ENCODE measurements around the gene BCL7A.

BCL7A gene

DNA sequence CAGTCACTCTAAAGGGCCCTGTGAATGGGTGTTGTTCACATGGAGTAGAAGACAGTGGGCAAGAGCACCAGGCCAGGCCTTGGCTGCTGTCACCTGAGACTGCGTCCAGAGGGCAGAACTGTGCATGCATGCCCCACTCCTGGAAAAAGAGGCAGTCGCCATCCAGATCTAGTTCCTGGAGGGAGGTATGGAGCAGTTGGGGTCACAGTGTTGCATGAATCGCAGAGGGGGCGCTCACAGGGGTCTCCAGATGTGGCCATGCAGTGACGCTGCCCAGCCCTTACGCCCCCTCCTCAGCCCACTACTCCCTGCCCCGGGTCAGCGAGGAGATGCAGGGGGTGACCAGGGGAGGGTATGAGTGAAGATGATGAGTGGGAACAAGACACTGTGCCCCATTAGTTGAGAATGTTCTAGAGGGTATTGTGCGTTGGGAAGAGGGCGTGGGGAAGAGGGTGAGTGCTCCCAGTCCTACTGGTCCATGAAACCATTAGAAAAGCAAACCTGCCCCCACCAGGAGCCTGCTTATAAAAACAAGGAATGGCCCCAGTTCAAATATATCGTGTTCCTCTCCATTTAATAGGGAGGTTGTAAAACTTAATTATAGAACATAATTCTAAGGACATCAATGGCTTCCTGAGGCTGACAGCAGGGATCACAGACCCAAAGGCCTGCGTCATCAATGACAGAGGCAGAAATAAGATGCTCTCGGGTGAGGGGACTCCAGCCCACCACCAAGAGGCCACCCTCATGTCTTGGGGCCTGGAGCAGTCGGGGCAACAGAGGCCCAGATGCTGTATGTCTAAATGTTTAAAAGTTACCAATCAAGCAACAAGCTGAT is 32.2 kb upstream of the BCL7A start:
- no peak for DNase-seq (ENCODE audit: low spot score)
- WGBS, 2 donors (ENCODE audit: extremely low coverage in 2 of 2, insufficient read length in 2 of 2, insufficient replicate concordance in 1 of 2), result no CpG with 5 or more reads among the region's 14 CpGs
- H3K79me1 ChIP-seq (ENCODE audit: low read depth, low read length), result peaks cover 2% of the 10 kb centered on the region

DNA sequence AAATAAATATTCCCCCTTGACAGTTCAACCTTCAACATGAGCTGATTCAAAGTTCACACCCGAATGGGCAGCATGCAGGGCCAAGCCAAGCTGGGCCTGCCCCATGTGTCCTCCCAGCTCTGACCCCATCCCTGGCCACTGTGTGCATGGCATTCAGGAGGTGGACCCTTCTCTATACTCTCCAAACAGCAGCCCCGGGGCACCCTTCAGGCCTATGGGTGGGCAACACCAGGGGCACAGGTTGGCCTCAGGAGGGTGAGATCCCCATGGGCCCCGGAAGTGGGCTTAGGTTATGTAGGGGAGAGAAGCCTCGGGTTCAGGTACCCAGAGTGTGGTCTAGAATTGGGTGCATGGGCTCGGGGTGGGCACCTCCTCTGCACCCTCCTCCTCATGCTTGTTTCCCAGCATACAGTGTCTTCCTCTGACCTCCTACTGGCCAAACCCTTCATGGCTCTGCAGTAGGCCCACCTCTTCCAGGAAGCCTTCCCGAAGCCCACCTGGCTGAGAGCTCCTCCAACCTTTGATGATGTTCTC is 31.5 kb upstream of the BCL7A start:
- H4K8ac ChIP-seq (ENCODE audit: low read depth, low read length), result no peak overlapping the region
- no peak overlapping the region for H3K9ac ChIP-seq (ENCODE audit: low read depth, low read length, poor library complexity)
- no peak overlapping the region for H2AFZ ChIP-seq (ENCODE audit: low read length)
- H3K79me1 ChIP-seq (ENCODE audit: low read depth, low read length), result peaks cover 2% of the 10 kb centered on the region
- DNase-seq (ENCODE audit: low spot score), result no peak
- no peak overlapping the region for H3K4ac ChIP-seq (ENCODE audit: low read length)
- no peaks in the 10 kb centered on the region for H3K27me3 ChIP-seq (ENCODE audit: control insufficient read depth in 3 of 3, insufficient read depth in 3 of 3, low read depth in 1 of 3, low read length in 3 of 3)
- H3K4me3 ChIP-seq (ENCODE audit: low read length in 2 of 2), result no peak overlapping the region
- H4K91ac ChIP-seq (ENCODE audit: low read depth, low read length, poor library complexity), result no peak overlapping the region
- H3K4me1 ChIP-seq (ENCODE audit: control insufficient read depth in 2 of 2, insufficient read depth in 1 of 2, low read depth in 1 of 2, low read length in 2 of 2), result no peaks in the 10 kb centered on the region
- H3K4me2 ChIP-seq (ENCODE audit: insufficient read depth, low read length, poor library complexity, severe bottlenecking), result no peak overlapping the region
- no peak overlapping the region for H2BK15ac ChIP-seq (ENCODE audit: low read length)
- H3K23ac ChIP-seq (ENCODE audit: low read depth, low read length, poor library complexity), result no peak overlapping the region
- H3K14ac ChIP-seq (ENCODE audit: low read length), result no peak overlapping the region
- H2AK5ac ChIP-seq (ENCODE audit: low read depth, low read length), result peak overlapping the region; percentile 19
- no peak overlapping the region for H3K27ac ChIP-seq (replicated peaks; ENCODE audit: low read length)
- peaks cover 0 to 2% of the 10 kb centered on the region in 2 donors for H3K9me3 ChIP-seq (replicated peaks in 1 of 2; ENCODE audit: control insufficient read depth in 2 of 2, insufficient read depth in 1 of 2, low read depth in 1 of 2, low read length in 2 of 2)
- H3K36me3 ChIP-seq (replicated peaks in 1 of 2; ENCODE audit: control insufficient read depth in 2 of 2, insufficient read depth in 2 of 2, low read length in 2 of 2), result no peaks in the 10 kb centered on the region
- no peak overlapping the region for H2BK120ac ChIP-seq (ENCODE audit: low read depth, low read length)
- peak overlapping the region; percentile 55 for H3K18ac ChIP-seq (ENCODE audit: low read length)
- no peak overlapping the region for H2BK12ac ChIP-seq (ENCODE audit: low read length)
- no CpG with 5 or more reads among the region's 6 CpGs for WGBS, 2 donors (ENCODE audit: extremely low coverage in 2 of 2, insufficient read length in 2 of 2, insufficient replicate concordance in 1 of 2)
- H2BK5ac ChIP-seq (ENCODE audit: low read length), result no peak overlapping the region

More for the DNA sequence above, 32.2 kb upstream of the BCL7A start:
- Histone ChIP-seq H2AFZ (ENCODE audit: low read length) (no peak overlapping the region), H2BK5ac (ENCODE audit: low read length) (no peak overlapping the region), H3K14ac (ENCODE audit: low read length) (peak overlapping the region; percentile 71), H3K4me3 (ENCODE audit: low read length in 2 of 2) (no peak overlapping the region), H2BK15ac (ENCODE audit: low read length) (peak overlapping the region; percentile 9), H3K18ac (ENCODE audit: low read length) (peak overlapping the region; percentile 44), H3K27ac (replicated peaks; ENCODE audit: low read length) (no peak overlapping the region), H2BK120ac (ENCODE audit: low read depth, low read length) (no peak overlapping the region), H3K9me3 (replicated peaks in 1 of 2; ENCODE audit: control insufficient read depth in 2 of 2, insufficient read depth in 1 of 2, low read depth in 1 of 2, low read length in 2 of 2) (peaks cover 0 to 4% of the 10 kb centered on the region in 2 donors), H2BK12ac (ENCODE audit: low read length) (peak overlapping the region; percentile 3), H3K4ac (ENCODE audit: low read length) (no peak overlapping the region), H2AK5ac (ENCODE audit: low read depth, low read length) (peak overlapping the region; percentile 19), H4K91ac (ENCODE audit: low read depth, low read length, poor library complexity) (no peak overlapping the region), H3K23ac (ENCODE audit: low read depth, low read length, poor library complexity) (no peak overlapping the region), H4K8ac (ENCODE audit: low read depth, low read length) (no peak overlapping the region), H3K4me1 (ENCODE audit: control insufficient read depth in 2 of 2, insufficient read depth in 1 of 2, low read depth in 1 of 2, low read length in 2 of 2) (no peaks in the 10 kb centered on the region), H3K27me3 (ENCODE audit: control insufficient read depth in 3 of 3, insufficient read depth in 3 of 3, low read depth in 1 of 3, low read length in 3 of 3) (peaks cover 0 to 3% (median 0%) of the 10 kb centered on the region in 3 experiments), H3K4me2 (ENCODE audit: insufficient read depth, low read length, poor library complexity, severe bottlenecking) (no peak overlapping the region), H3K36me3 (replicated peaks in 1 of 2; ENCODE audit: control insufficient read depth in 2 of 2, insufficient read depth in 2 of 2, low read length in 2 of 2) (no peaks in the 10 kb centered on the region), H3K9ac (ENCODE audit: low read depth, low read length, poor library complexity) (no peak overlapping the region)

DNA sequence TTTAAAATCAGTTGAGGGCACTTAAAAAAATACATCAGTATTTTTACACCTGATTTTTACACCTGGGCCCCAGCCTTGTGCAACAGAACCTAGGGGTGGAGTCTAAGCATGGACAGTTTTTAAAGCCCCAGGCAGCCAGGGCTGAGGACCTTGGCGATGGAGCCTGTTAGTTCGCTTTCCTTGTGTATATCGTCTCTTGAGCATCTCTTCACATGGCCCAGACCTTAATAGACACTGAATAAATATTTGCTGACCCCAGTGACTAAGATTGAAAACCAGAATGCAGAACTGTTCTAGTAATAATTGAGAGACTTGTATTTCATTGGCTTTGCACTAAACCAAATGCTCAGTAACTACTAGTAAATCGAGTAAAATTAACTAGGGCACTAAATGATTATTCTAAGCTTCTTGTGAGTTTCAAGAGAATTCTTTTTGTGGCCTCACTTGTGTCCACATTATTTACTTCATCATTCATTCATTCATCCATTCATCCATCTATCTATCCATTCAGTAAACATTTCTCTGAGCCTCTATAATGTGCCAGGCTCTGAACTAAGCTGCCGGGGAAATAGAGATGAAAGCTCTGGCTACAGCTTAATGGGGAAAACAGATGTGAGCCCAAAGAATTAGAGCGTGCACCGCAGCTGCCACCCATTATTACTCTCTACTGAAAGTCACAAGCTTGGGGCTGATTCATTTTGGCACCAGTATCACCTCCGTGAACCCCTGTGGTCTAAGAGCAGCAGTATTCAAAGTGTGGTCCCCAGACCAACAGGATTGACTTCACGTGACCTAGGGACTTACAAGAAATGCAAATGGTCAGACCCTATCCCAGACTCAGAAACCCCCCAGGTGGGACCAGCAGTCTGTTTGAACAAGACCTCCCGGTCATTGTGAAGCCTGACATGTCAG is 30.7 kb upstream of the BCL7A start:
- no peaks in the 10 kb centered on the region for H3K4me1 ChIP-seq (ENCODE audit: control insufficient read depth in 2 of 2, insufficient read depth in 1 of 2, low read depth in 1 of 2, low read length in 2 of 2)
- H3K36me3 ChIP-seq (replicated peaks in 1 of 2; ENCODE audit: control insufficient read depth in 2 of 2, insufficient read depth in 2 of 2, low read length in 2 of 2), result no peaks in the 10 kb centered on the region
- no peak overlapping the region for H4K8ac ChIP-seq (ENCODE audit: low read depth, low read length)
- H3K4me3 ChIP-seq (ENCODE audit: low read length in 2 of 2), result no peak overlapping the region
- no peak for DNase-seq (ENCODE audit: low spot score)
- no peak overlapping the region for H3K23ac ChIP-seq (ENCODE audit: low read depth, low read length, poor library complexity)
- no peak overlapping the region for H2AK5ac ChIP-seq (ENCODE audit: low read depth, low read length)
- peaks cover 2% of the 10 kb centered on the region for H3K79me1 ChIP-seq (ENCODE audit: low read depth, low read length)
- H3K27ac ChIP-seq (replicated peaks; ENCODE audit: low read length), result no peak overlapping the region
- no peak overlapping the region for H2BK5ac ChIP-seq (ENCODE audit: low read length)
- no peak overlapping the region for H3K18ac ChIP-seq (ENCODE audit: low read length)
- no peak overlapping the region for H2BK12ac ChIP-seq (ENCODE audit: low read length)
- H2BK120ac ChIP-seq (ENCODE audit: low read depth, low read length), result no peak overlapping the region
- H3K4ac ChIP-seq (ENCODE audit: low read length), result no peak overlapping the region
- H3K14ac ChIP-seq (ENCODE audit: low read length), result no peak overlapping the region
- H3K9ac ChIP-seq (ENCODE audit: low read depth, low read length, poor library complexity), result no peak overlapping the region
- no CpG with 5 or more reads among the region's 10 CpGs for WGBS, 2 donors (ENCODE audit: extremely low coverage in 2 of 2, insufficient read length in 2 of 2, insufficient replicate concordance in 1 of 2)
- H4K91ac ChIP-seq (ENCODE audit: low read depth, low read length, poor library complexity), result no peak overlapping the region
- peaks cover 0 to 4% (median 0%) of the 10 kb centered on the region in 3 experiments for H3K27me3 ChIP-seq (ENCODE audit: control insufficient read depth in 3 of 3, insufficient read depth in 3 of 3, low read depth in 1 of 3, low read length in 3 of 3)
- H2BK15ac ChIP-seq (ENCODE audit: low read length), result no peak overlapping the region
- peaks cover 0 to 2% of the 10 kb centered on the region in 2 donors for H3K9me3 ChIP-seq (replicated peaks in 1 of 2; ENCODE audit: control insufficient read depth in 2 of 2, insufficient read depth in 1 of 2, low read depth in 1 of 2, low read length in 2 of 2)
- no peak overlapping the region for H3K4me2 ChIP-seq (ENCODE audit: insufficient read depth, low read length, poor library complexity, severe bottlenecking)
- H2AFZ ChIP-seq (ENCODE audit: low read length), result no peak overlapping the region
